ENCODE measurements around the gene FCGBP.
"Not testable (repeated sequence)": the region's sequence is repeated elsewhere in the genome, so short reads cannot be mapped to it uniquely, and the experiment has no call there.

The FCGBP gene

GRCh38 chr19:39970425-39970674, 35.9 kb upstream of the FCGBP start:
- TF ChIP-seq ZNF274 (IDR thresholded peaks at IDR 0.05; ENCODE audit: low read depth, low read length) (no peak), SUZ12 (IDR thresholded peaks at IDR 0.05; ENCODE audit: extremely low read depth, insufficient read depth, insufficient read length) (no peak), YY1 (IDR thresholded peaks at IDR 0.05; ENCODE audit: insufficient read depth, insufficient read length) (no peak)
- Histone ChIP-seq H3K9ac (ENCODE audit: insufficient read length, low read depth) (peak overlapping the region; percentile 84), H3K4me1 (ENCODE audit: insufficient read depth, insufficient read length) (peaks cover 2% of the 10 kb centered on the region), H3K9me3 (ENCODE audit: insufficient read depth, low read length) (no peaks in the 10 kb centered on the region), H3K4me3 (ENCODE audit: insufficient read length, low read depth) (peak overlapping the region; percentile 92), H3K27me3 (ENCODE audit: insufficient read depth, insufficient read length) (no peaks in the 10 kb centered on the region), H3K36me3 (ENCODE audit: insufficient read depth, insufficient read length, low read length) (peaks cover 34% of the 10 kb centered on the region)
- no peak for DNase-seq (ENCODE audit: low read depth, low spot score)

GRCh38 chr19:39969681-39970424, 35.4 kb upstream of the FCGBP start:
- Histone ChIP-seq H3K27me3 (ENCODE audit: insufficient read depth, insufficient read length) (no peaks in the 10 kb centered on the region), H3K4me3 (ENCODE audit: insufficient read length, low read depth) (peak overlapping the region; percentile 92), H3K36me3 (ENCODE audit: insufficient read depth, insufficient read length, low read length) (peaks cover 29% of the 10 kb centered on the region), H3K4me1 (ENCODE audit: insufficient read depth, insufficient read length) (peaks cover 2% of the 10 kb centered on the region), H3K9ac (ENCODE audit: insufficient read length, low read depth) (peak overlapping the region; percentile 84), H3K9me3 (ENCODE audit: insufficient read depth, low read length) (no peaks in the 10 kb centered on the region)
- TF ChIP-seq ZNF274 (IDR thresholded peaks at IDR 0.05; ENCODE audit: low read depth, low read length) (no peak), SUZ12 (IDR thresholded peaks at IDR 0.05; ENCODE audit: extremely low read depth, insufficient read depth, insufficient read length) (no peak), YY1 (IDR thresholded peaks at IDR 0.05; ENCODE audit: insufficient read depth, insufficient read length) (no peak)
- no peak for DNase-seq (ENCODE audit: low read depth, low spot score)

DNA sequence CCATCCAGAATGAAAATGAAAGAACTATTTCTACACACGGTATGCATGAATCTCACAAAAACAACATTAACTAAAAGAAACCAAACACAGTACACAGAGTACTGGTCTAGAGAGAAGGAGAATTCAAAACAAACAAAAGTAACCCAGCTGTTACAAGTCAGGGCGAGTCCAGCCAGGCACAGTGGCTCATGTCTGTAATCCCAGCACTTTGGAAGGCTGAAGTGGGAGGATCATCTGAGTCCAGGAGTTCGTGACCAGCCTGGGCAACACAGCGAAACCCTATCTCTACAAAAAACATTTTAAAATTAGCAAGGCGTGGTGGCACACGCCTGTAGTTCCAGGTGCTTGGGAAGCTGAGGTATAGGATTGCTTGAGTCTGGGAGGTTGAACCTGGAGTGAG, 34.8 kb upstream of the FCGBP start:
- Histone ChIP-seq H3K9ac (ENCODE audit: insufficient read length, low read depth) (no peak overlapping the region), H3K4me3 (ENCODE audit: insufficient read length, low read depth) (no peak overlapping the region)

GRCh38 chr19:39968789-39969188, 34.4 kb upstream of the FCGBP start:
- Histone ChIP-seq H3K4me1 (ENCODE audit: insufficient read depth, insufficient read length) (peaks cover 2% of the 10 kb centered on the region), H3K27me3 (ENCODE audit: insufficient read depth, insufficient read length) (no peaks in the 10 kb centered on the region), H3K4me3 (ENCODE audit: insufficient read length, low read depth) (no peak overlapping the region), H3K9me3 (ENCODE audit: insufficient read depth, low read length) (no peaks in the 10 kb centered on the region), H3K9ac (ENCODE audit: insufficient read length, low read depth) (no peak overlapping the region), H3K36me3 (ENCODE audit: insufficient read depth, insufficient read length, low read length) (peaks cover 19% of the 10 kb centered on the region)
- DNase-seq (ENCODE audit: low read depth, low spot score), result no peak
- no peak for TF ChIP-seq ZNF274 (IDR thresholded peaks at IDR 0.05; ENCODE audit: low read depth, low read length)
- TF ChIP-seq SUZ12 (IDR thresholded peaks at IDR 0.05; ENCODE audit: extremely low read depth, insufficient read depth, insufficient read length), result no peak
- no peak for TF ChIP-seq YY1 (IDR thresholded peaks at IDR 0.05; ENCODE audit: insufficient read depth, insufficient read length)

More for the DNA sequence above, 34.8 kb upstream of the FCGBP start:
- Histone ChIP-seq H3K36me3 (ENCODE audit: insufficient read depth, insufficient read length, low read length) (peaks cover 24% of the 10 kb centered on the region), H3K4me1 (ENCODE audit: insufficient read depth, insufficient read length) (peaks cover 2% of the 10 kb centered on the region), H3K9me3 (ENCODE audit: insufficient read depth, low read length) (no peaks in the 10 kb centered on the region), H3K27me3 (ENCODE audit: insufficient read depth, insufficient read length) (no peaks in the 10 kb centered on the region)
- DNase-seq (ENCODE audit: low read depth, low spot score), result no peak
- no peak for TF ChIP-seq YY1 (IDR thresholded peaks at IDR 0.05; ENCODE audit: insufficient read depth, insufficient read length)

DNA sequence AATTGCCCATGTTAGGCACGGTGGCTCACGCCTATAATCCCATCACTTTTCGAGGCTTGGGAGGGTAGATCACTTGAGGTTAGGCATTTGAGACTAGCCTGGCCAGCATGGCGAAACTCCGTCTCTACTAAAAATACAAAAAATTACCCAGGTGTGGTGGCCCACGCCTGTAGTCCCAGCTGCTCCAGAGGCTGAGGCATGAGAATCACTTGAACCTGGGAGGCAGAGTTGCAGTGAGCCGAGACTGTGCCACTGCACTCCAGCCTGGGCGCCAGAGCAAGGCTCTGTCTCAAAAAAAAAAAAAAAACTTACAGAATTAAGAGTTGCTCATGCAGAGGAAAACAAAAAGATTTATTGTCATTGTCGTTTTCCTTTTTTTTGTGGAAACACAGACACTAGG, 33.1 kb upstream of the FCGBP start:
- H3K27me3 ChIP-seq (ENCODE audit: insufficient read depth, insufficient read length), result no peaks in the 10 kb centered on the region
- no peak for DNase-seq (ENCODE audit: low read depth, low spot score)
- H3K9ac ChIP-seq (ENCODE audit: insufficient read length, low read depth), result no peak overlapping the region
- no peaks in the 10 kb centered on the region for H3K9me3 ChIP-seq (ENCODE audit: insufficient read depth, low read length)
- H3K36me3 ChIP-seq (ENCODE audit: insufficient read depth, insufficient read length, low read length), result peaks cover 7% of the 10 kb centered on the region
- peaks cover 2% of the 10 kb centered on the region for H3K4me1 ChIP-seq (ENCODE audit: insufficient read depth, insufficient read length)
- no peak for TF ChIP-seq ZNF274 (IDR thresholded peaks at IDR 0.05; ENCODE audit: low read depth, low read length)
- no peak for TF ChIP-seq SUZ12 (IDR thresholded peaks at IDR 0.05; ENCODE audit: extremely low read depth, insufficient read depth, insufficient read length)
- TF ChIP-seq YY1 (IDR thresholded peaks at IDR 0.05; ENCODE audit: insufficient read depth, insufficient read length), result no peak
- no peak overlapping the region for H3K4me3 ChIP-seq (ENCODE audit: insufficient read length, low read depth)

DNA sequence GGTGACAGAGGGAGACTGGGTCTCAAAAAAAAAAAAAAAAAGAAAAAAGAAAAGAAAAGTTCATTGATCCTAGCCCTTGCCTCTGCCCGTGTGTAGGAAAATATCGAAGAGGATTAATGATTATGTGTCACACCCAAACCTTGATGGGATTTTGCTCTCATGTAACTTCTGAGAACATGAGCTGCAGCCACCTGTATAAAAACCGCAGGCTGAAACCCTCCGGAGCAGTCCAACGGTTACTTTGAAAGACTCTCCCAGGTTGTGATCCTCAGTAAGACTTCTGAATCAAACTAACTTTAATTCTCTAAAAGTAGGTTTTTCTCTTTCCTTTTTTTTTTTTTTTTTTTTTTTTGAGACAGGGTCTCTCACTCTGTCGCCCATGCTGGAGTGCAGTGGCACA, 32.2 kb upstream of the FCGBP start:
- no peak for DNase-seq (ENCODE audit: low read depth, low spot score)
- H3K9me3 ChIP-seq (ENCODE audit: insufficient read depth, low read length), result no peaks in the 10 kb centered on the region
- H3K4me3 ChIP-seq (ENCODE audit: insufficient read length, low read depth), result no peak overlapping the region
- no peak for TF ChIP-seq SUZ12 (IDR thresholded peaks at IDR 0.05; ENCODE audit: extremely low read depth, insufficient read depth, insufficient read length)
- no peak for TF ChIP-seq ZNF274 (IDR thresholded peaks at IDR 0.05; ENCODE audit: low read depth, low read length)
- TF ChIP-seq YY1 (IDR thresholded peaks at IDR 0.05; ENCODE audit: insufficient read depth, insufficient read length), result no peak
- H3K27me3 ChIP-seq (ENCODE audit: insufficient read depth, insufficient read length), result no peaks in the 10 kb centered on the region
- H3K9ac ChIP-seq (ENCODE audit: insufficient read length, low read depth), result no peak overlapping the region
- no peaks in the 10 kb centered on the region for H3K36me3 ChIP-seq (ENCODE audit: insufficient read depth, insufficient read length, low read length)
- H3K4me1 ChIP-seq (ENCODE audit: insufficient read depth, insufficient read length), result no peaks in the 10 kb centered on the region

GRCh38 chr19:39963898-39964297, 29.5 kb upstream of the FCGBP start:
- H3K9me3 ChIP-seq (ENCODE audit: insufficient read depth, low read length), result no peaks in the 10 kb centered on the region

DNA sequence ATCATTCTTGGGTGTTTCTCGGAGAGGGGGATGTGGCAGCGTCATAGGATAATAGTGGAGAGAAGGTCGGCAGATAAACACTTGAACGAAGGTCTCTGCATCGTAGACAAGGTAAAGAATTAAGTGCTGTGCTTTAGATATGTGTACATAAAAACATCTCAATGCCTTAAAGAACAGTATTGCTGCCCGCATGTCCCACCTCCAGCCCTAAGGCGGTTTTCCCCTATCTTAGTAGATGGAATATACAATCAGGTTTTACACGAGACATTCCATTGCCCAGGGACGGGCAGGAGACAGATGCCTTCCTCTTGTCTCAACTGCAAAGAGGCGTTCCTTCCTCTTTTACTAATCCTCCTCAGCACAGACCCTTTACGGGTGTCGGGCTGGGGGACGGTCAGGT, 25.0 kb upstream of the FCGBP start:
- not testable (repeated sequence) for H3K4me3 ChIP-seq (ENCODE audit: insufficient read length, low read depth); H3K36me3 ChIP-seq (ENCODE audit: insufficient read depth, insufficient read length, low read length); H3K9me3 ChIP-seq (ENCODE audit: insufficient read depth, low read length); DNase-seq (ENCODE audit: low read depth, low spot score); H3K4me1 ChIP-seq (ENCODE audit: insufficient read depth, insufficient read length); H3K9ac ChIP-seq (ENCODE audit: insufficient read length, low read depth); H3K27me3 ChIP-seq (ENCODE audit: insufficient read depth, insufficient read length)

More at GRCh38 chr19:39963898-39964297, 29.5 kb upstream of the FCGBP start:
- H3K27me3 ChIP-seq (ENCODE audit: insufficient read depth, insufficient read length), result no peaks in the 10 kb centered on the region
- no peak for DNase-seq (ENCODE audit: low read depth, low spot score)
- no peak for TF ChIP-seq SUZ12 (IDR thresholded peaks at IDR 0.05; ENCODE audit: extremely low read depth, insufficient read depth, insufficient read length)
- no peak for TF ChIP-seq YY1 (IDR thresholded peaks at IDR 0.05; ENCODE audit: insufficient read depth, insufficient read length)
- no peak for TF ChIP-seq ZNF274 (IDR thresholded peaks at IDR 0.05; ENCODE audit: low read depth, low read length)
- H3K4me1 ChIP-seq (ENCODE audit: insufficient read depth, insufficient read length), result peaks cover 2% of the 10 kb centered on the region
- H3K9ac ChIP-seq (ENCODE audit: insufficient read length, low read depth), result no peak overlapping the region
- no peaks in the 10 kb centered on the region for H3K36me3 ChIP-seq (ENCODE audit: insufficient read depth, insufficient read length, low read length)
- no peak overlapping the region for H3K4me3 ChIP-seq (ENCODE audit: insufficient read length, low read depth)

GRCh38 chr19:39958942-39959341, 24.5 kb upstream of the FCGBP start:
- not testable (repeated sequence) for H3K9me3 ChIP-seq (ENCODE audit: insufficient read depth, low read length); H3K4me3 ChIP-seq (ENCODE audit: insufficient read length, low read depth); H3K9ac ChIP-seq (ENCODE audit: insufficient read length, low read depth); H3K4me1 ChIP-seq (ENCODE audit: insufficient read depth, insufficient read length); DNase-seq (ENCODE audit: low read depth, low spot score); H3K36me3 ChIP-seq (ENCODE audit: insufficient read depth, insufficient read length, low read length); H3K27me3 ChIP-seq (ENCODE audit: insufficient read depth, insufficient read length)

DNA sequence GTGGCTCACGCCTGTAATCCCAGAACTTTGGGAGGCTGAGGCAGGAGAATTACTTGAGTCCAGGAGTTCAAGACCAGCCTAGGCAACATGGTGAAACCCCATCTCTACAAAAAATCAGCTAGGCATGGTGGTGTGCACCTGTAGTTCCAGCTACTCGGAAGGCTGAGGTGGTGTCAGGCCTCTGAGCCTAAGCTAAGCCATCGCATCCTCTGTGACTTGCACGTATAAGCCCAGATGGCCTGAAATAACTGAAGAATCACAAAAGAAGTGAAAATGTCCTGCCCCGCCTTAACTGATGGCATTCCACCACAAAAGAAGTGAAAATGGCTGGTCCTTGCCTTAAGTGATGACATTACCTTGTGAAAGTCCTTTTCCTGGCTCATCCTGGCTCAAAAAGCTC, 23.5 kb upstream of the FCGBP start:
- not testable (repeated sequence) for H3K9me3 ChIP-seq (ENCODE audit: insufficient read depth, low read length); H3K4me3 ChIP-seq (ENCODE audit: insufficient read length, low read depth); H3K9ac ChIP-seq (ENCODE audit: insufficient read length, low read depth); H3K36me3 ChIP-seq (ENCODE audit: insufficient read depth, insufficient read length, low read length); H3K27me3 ChIP-seq (ENCODE audit: insufficient read depth, insufficient read length); DNase-seq (ENCODE audit: low read depth, low spot score); H3K4me1 ChIP-seq (ENCODE audit: insufficient read depth, insufficient read length)

Data from NT2/D1 (cell line).